ENCODE results near the gene OR2A12. TPM values are rescaled to one million over a fixed set of nuclear protein-coding genes. Genes with fewer than 3 reads are reported as not detected.

The OR2A12 gene
- not detected for total RNA-seq

- DNase-seq (ENCODE audit: low spot score) (no peak), ATAC-seq (ENCODE audit: insufficient number of reproducible peaks, low FRiP score, low read depth) (no peak)
- Histone ChIP-seq H3K9me3 (peaks cover 4% of the 10 kb centered on the region), H3K36me3 (no peaks in the 10 kb centered on the region), H3K4me3 (no peak within 1 kb of the TSS), H3K4me1 (ENCODE audit: control insufficient read depth in 1 of 2, low read depth in 2 of 2) (peaks cover 0 to 6% of the 10 kb centered on the region in 2 donors), H3K27ac (no peak within 1 kb of the TSS), H3K27me3 (replicated peaks; ENCODE audit: insufficient read depth) (no peaks in the 10 kb centered on the region)
- no peak for TF ChIP-seq CTCF (IDR thresholded peaks at IDR 0.05)
These were observed at the start of gene OR2A12 for GRCh38 chr7:144085978-144086377. TSS of gene OR2A12 (plus strand) at chr7:144086278. CDS start at chr7:144095108, 8,830 bp downstream.

GRCh38 chr7:144036302-144036885 lies 49.7 kb upstream of the OR2A12 start:
- no peak for TF ChIP-seq CTCF (IDR thresholded peaks at IDR 0.05)
- DNase-seq (ENCODE audit: low spot score) = no peak
- no peaks in the 10 kb centered on the region for H3K9me3 ChIP-seq
- no peak overlapping the region for H3K27ac ChIP-seq
- H3K27me3 ChIP-seq (replicated peaks; ENCODE audit: insufficient read depth) = no peaks in the 10 kb centered on the region
- no peak for ATAC-seq (ENCODE audit: insufficient number of reproducible peaks, low FRiP score, low read depth)
- no peak overlapping the region for H3K4me3 ChIP-seq
- H3K4me1 ChIP-seq (ENCODE audit: control insufficient read depth in 1 of 2, low read depth in 2 of 2) = no peaks in the 10 kb centered on the region
- H3K36me3 ChIP-seq = no peaks in the 10 kb centered on the region

GRCh38 chr7:144037414-144038035 lies 48.6 kb upstream of the OR2A12 start:
- Histone ChIP-seq H3K4me3 (no peak overlapping the region), H3K36me3 (no peaks in the 10 kb centered on the region), H3K9me3 (no peaks in the 10 kb centered on the region), H3K27ac (no peak overlapping the region), H3K27me3 (replicated peaks; ENCODE audit: insufficient read depth) (no peaks in the 10 kb centered on the region), H3K4me1 (ENCODE audit: control insufficient read depth in 1 of 2, low read depth in 2 of 2) (no peaks in the 10 kb centered on the region)
- DNase-seq (ENCODE audit: low spot score) = no peak
- no peak for TF ChIP-seq CTCF (IDR thresholded peaks at IDR 0.05)
- ATAC-seq (ENCODE audit: insufficient number of reproducible peaks, low FRiP score, low read depth) = no peak

GRCh38 chr7:144038887-144039286 lies 47.2 kb upstream of the OR2A12 start:
- H3K27me3 ChIP-seq (replicated peaks; ENCODE audit: insufficient read depth) = no peaks in the 10 kb centered on the region
- no peak overlapping the region for H3K27ac ChIP-seq
- no peaks in the 10 kb centered on the region for H3K9me3 ChIP-seq
- ATAC-seq (ENCODE audit: insufficient number of reproducible peaks, low FRiP score, low read depth) (no peak), DNase-seq (ENCODE audit: low spot score) (no peak)
- H3K4me3 ChIP-seq = no peak overlapping the region
- no peaks in the 10 kb centered on the region for H3K36me3 ChIP-seq
- no peaks in the 10 kb centered on the region for H3K4me1 ChIP-seq (ENCODE audit: control insufficient read depth in 1 of 2, low read depth in 2 of 2)
- no peak for TF ChIP-seq CTCF (IDR thresholded peaks at IDR 0.05)

GRCh38 chr7:144048648-144049047 lies 37.4 kb upstream of the OR2A12 start, which contains the start of gene OR2A5:
TSS of gene OR2A5 (plus strand) at chr7:144048948. CDS start at chr7:144050402, 1,454 bp downstream.
- TF ChIP-seq CTCF (IDR thresholded peaks at IDR 0.05) = no peak
- H3K4me3 ChIP-seq = no peak within 1 kb of the TSS
- ATAC-seq (ENCODE audit: insufficient number of reproducible peaks, low FRiP score, low read depth) = no peak
- no peaks in the 10 kb centered on the region for H3K9me3 ChIP-seq
- H3K27ac ChIP-seq = no peak within 1 kb of the TSS
- no peaks in the 10 kb centered on the region for H3K27me3 ChIP-seq (replicated peaks; ENCODE audit: insufficient read depth)
- H3K4me1 ChIP-seq (ENCODE audit: control insufficient read depth in 1 of 2, low read depth in 2 of 2) = no peaks in the 10 kb centered on the region
- no peak for DNase-seq (ENCODE audit: low spot score)
- H3K36me3 ChIP-seq = no peaks in the 10 kb centered on the region

Data from thoracic aorta (tissue), 2 donors.